H1 (cell line): ENCODE results near the gene KLHL18. TPM values are rescaled to one million over a fixed set of nuclear protein-coding genes. Genes with fewer than 3 reads are reported as not detected.

ENCODE experiments used
- CTCF ChIA-PET: fragments of 300-600 bp; sonication (Branson Sonifier 250); formaldehyde crosslinking; loops from one replicate; lab custom pipeline; 2021; ENCODE audit not compliant: partially characterized antibody; lab: Charles Lee
- POLR2A ChIA-PET: fragments of 300-600 bp; sonication (Branson Sonifier 250); formaldehyde crosslinking; loops from one replicate; lab custom pipeline; 2021; ENCODE audit warnings: inconsistent platforms; ENCODE audit not compliant: partially characterized antibody; lab: Charles Lee
- DNase-seq, 2 experiments: peaks; one replicate each; pipeline versions ENCODE4 v3.0.0 to v3.0.0-alpha.2; 2010 to 2022; ENCODE audit warnings: low spot score in 2 of 2, low read depth in 1 of 2, mixed read lengths in 1 of 2
- FAIRE-seq: peaks from 2 replicates; lab custom pipeline; 2011; peaks lifted over from hg19 to GRCh38; lab: Jason Lieb, UNC
- H2AFZ ChIP-seq: 2 replicates; pipeline ENCODE4 v1.8.1; 2012; ENCODE audit warnings: low read length, inconsistent platforms
- H2AK5ac ChIP-seq: 2 replicates; pipeline ENCODE4 v1.6.1; 2013; ENCODE audit warnings: low read depth, low read length
- H2BK120ac ChIP-seq: replicated peaks from 2 replicates; pipeline ENCODE3; 2013; ENCODE audit warnings: low read depth, low read length, inconsistent platforms
- H2BK12ac ChIP-seq: 2 replicates; pipeline ENCODE4 v1.6.1; 2013; ENCODE audit warnings: low read depth, low read length
- H2BK15ac ChIP-seq: 2 replicates; pipeline ENCODE4 v1.6.1; 2013; ENCODE audit warnings: low read length
- H2BK20ac ChIP-seq: 2 replicates; pipeline ENCODE4 v1.6.1; 2013; ENCODE audit warnings: low read length
- H2BK5ac ChIP-seq: 2 replicates; pipeline ENCODE4 v1.6.1; 2013; ENCODE audit warnings: low read depth, low read length
- H3K14ac ChIP-seq: 2 replicates; pipeline ENCODE4 v1.6.1; 2013; ENCODE audit warnings: inconsistent platforms; ENCODE audit not compliant: insufficient read length
- H3K18ac ChIP-seq: 2 replicates; pipeline ENCODE4 v1.6.1; 2013; ENCODE audit warnings: low read length; ENCODE audit errors: extremely low read depth
- H3K23ac ChIP-seq: 2 replicates; pipeline ENCODE4 v1.6.1; 2013; ENCODE audit warnings: inconsistent platforms; ENCODE audit not compliant: insufficient read length
- H3K23me2 ChIP-seq: 2 replicates; pipeline ENCODE4 v1.6.1; 2013; ENCODE audit warnings: low read depth, low read length
- H3K27ac ChIP-seq: 2 replicates; pipeline ENCODE4 v1.6.1; 2011; ENCODE audit warnings: low read depth, low read length, inconsistent platforms
- H3K27me3 ChIP-seq, 4 experiments: replicated peaks in 1 of 4; 1 replicate in 1 of 4; 2 replicates in 3 of 4; pipeline versions ENCODE4 v1.6.1 to v1.8.1; 2011 to 2013; ENCODE audit warnings: low read length in 3 of 4, mild to moderate bottlenecking in 3 of 4, inconsistent platforms in 2 of 4, mixed read lengths in 2 of 4, moderate library complexity in 1 of 4; ENCODE audit not compliant: control insufficient read depth in 3 of 4, insufficient read depth in 3 of 4; ENCODE audit errors: extremely low read depth in 1 of 4
- H3K36me3 ChIP-seq, 4 experiments: 2 replicates each; pipeline versions ENCODE4 v1.6.1 to v1.8.1; 2011 to 2013; ENCODE audit warnings: mild to moderate bottlenecking in 4 of 4, low read length in 3 of 4, moderate library complexity in 2 of 4, control low read depth in 1 of 4, inconsistent platforms in 1 of 4; ENCODE audit not compliant: insufficient read depth in 4 of 4, control insufficient read depth in 2 of 4
- H3K4ac ChIP-seq: replicated peaks from 2 replicates; pipeline ENCODE3; 2013; ENCODE audit warnings: low read length, low read depth, mixed read lengths, inconsistent platforms; ENCODE audit not compliant: insufficient read length
- H3K4me1 ChIP-seq, 4 experiments: replicated peaks in 1 of 4; 1 replicate in 1 of 4; 2 replicates in 3 of 4; pipeline versions ENCODE4 v1.6.1 to v1.8.1; 2011 to 2013; ENCODE audit warnings: low read length in 3 of 4, inconsistent platforms in 2 of 4, mixed read lengths in 1 of 4; ENCODE audit not compliant: insufficient read depth in 4 of 4, control insufficient read depth in 3 of 4
- H3K4me2 ChIP-seq, 2 experiments: 2 replicates each; pipeline versions ENCODE4 v1.6.1 to v1.8.1; 2011 to 2013; ENCODE audit warnings: low read depth in 2 of 2, low read length in 2 of 2, control low read depth in 1 of 2, inconsistent platforms in 1 of 2, mild to moderate bottlenecking in 1 of 2; ENCODE audit not compliant: insufficient read depth in 1 of 2
- H3K4me3 ChIP-seq, 4 experiments: fragments of 200-600, 300-600 bp in 1 of 4; sonication (generic), shearing (Covaris generic), sonication (Bioruptor Twin) in 1 of 4; 2 replicates each; pipeline versions ENCODE4 v1.5.1 to v1.8.1; 2011 to 2016; ENCODE audit warnings: low read length in 4 of 4, low read depth in 3 of 4, control low read depth in 2 of 4, inconsistent platforms in 2 of 4, mild to moderate bottlenecking in 2 of 4, mixed read lengths in 1 of 4, moderate library complexity in 1 of 4; ENCODE audit not compliant: insufficient read depth in 2 of 4; ENCODE audit errors: extremely low read depth in 1 of 4
- H3K56ac ChIP-seq: replicated peaks from 2 replicates; pipeline ENCODE3; 2013; ENCODE audit warnings: low read depth, mild to moderate bottlenecking, mixed read lengths, low read length, inconsistent platforms; ENCODE audit not compliant: insufficient read length
- H3K79me1 ChIP-seq: 2 replicates; pipeline ENCODE4 v1.6.1; 2013; ENCODE audit warnings: low read depth, low read length, control low read depth
- H3K79me2 ChIP-seq, 2 experiments: 2 replicates each; pipeline versions ENCODE4 v1.6.1 to v1.8.1; 2012 to 2013; ENCODE audit warnings: low read length in 2 of 2, mild to moderate bottlenecking in 2 of 2, inconsistent platforms in 1 of 2; ENCODE audit not compliant: insufficient read depth in 2 of 2, control insufficient read depth in 1 of 2
- H3K9ac ChIP-seq, 4 experiments: replicated peaks in 1 of 4; 1 replicate in 1 of 4; 2 replicates in 3 of 4; pipeline versions ENCODE4 v1.6.1 to v1.8.1; 2011 to 2013; ENCODE audit warnings: low read depth in 3 of 4, low read length in 3 of 4, control low read depth in 2 of 4, mild to moderate bottlenecking in 2 of 4, moderate library complexity in 2 of 4, inconsistent platforms in 1 of 4; ENCODE audit errors: extremely low read depth in 1 of 4
- H3K9me3 ChIP-seq, 2 experiments: 2 replicates each; pipeline versions ENCODE4 v1.6.1 to v1.8.1; 2012 to 2013; ENCODE audit warnings: mild to moderate bottlenecking in 2 of 2, moderate library complexity in 2 of 2, control low read depth in 1 of 2, inconsistent platforms in 1 of 2, low read depth in 1 of 2, low read length in 1 of 2, mixed read lengths in 1 of 2; ENCODE audit not compliant: insufficient read depth in 2 of 2
- H4K20me1 ChIP-seq, 2 experiments: replicated peaks in 1 of 2; 2 replicates each; pipeline versions ENCODE3 to v1.8.1; 2011 to 2013; ENCODE audit warnings: inconsistent platforms in 2 of 2, low read length in 2 of 2, mild to moderate bottlenecking in 1 of 2; ENCODE audit not compliant: insufficient read depth in 2 of 2, control insufficient read depth in 1 of 2
- H4K5ac ChIP-seq: 2 replicates; pipeline ENCODE4 v1.6.1; 2013; ENCODE audit warnings: low read length, low read depth, mixed read lengths, inconsistent platforms; ENCODE audit not compliant: insufficient read length
- H4K8ac ChIP-seq: 2 replicates; pipeline ENCODE4 v1.8.0; 2013; ENCODE audit warnings: mild to moderate bottlenecking, moderate library complexity, low read length, inconsistent platforms; ENCODE audit not compliant: insufficient read depth; ENCODE audit errors: extremely low read depth
- H4K91ac ChIP-seq: replicated peaks from 2 replicates; pipeline ENCODE3; 2013; ENCODE audit warnings: low read length, mixed read lengths, inconsistent platforms; ENCODE audit not compliant: insufficient read length
- BACH1 ChIP-seq: IDR thresholded peaks from 2 replicates; pipeline ENCODE4 v1.6.1; 2012; ENCODE audit warnings: low read length, improper control_type of control experiment
- CBX8 ChIP-seq: fragments of 300-800, 300-1000 bp; sonication (generic); IDR thresholded peaks from 2 replicates; pipeline ENCODE4 v1.7.1; 2016; ENCODE audit warnings: low read depth, low read length, borderline replicate concordance
- CEBPB ChIP-seq: IDR thresholded peaks from 2 replicates; pipeline ENCODE4 v1.6.1; 2012; ENCODE audit warnings: low read depth, low read length
- CHD1 ChIP-seq: IDR thresholded peaks from 2 replicates; pipeline ENCODE4 v1.6.1; 2012; ENCODE audit warnings: low read depth, low read length, improper control_type of control experiment
- KDM4A ChIP-seq: IDR thresholded peaks from one replicate; pipeline ENCODE4 v1.7.1; 2012; ENCODE audit warnings: low read depth, mild to moderate bottlenecking, moderate library complexity, low read length, inconsistent platforms; ENCODE audit not compliant: severe bottlenecking
- MAFK ChIP-seq: IDR thresholded peaks from 2 replicates; pipeline ENCODE4 v1.6.1; 2012; ENCODE audit warnings: low read depth, mild to moderate bottlenecking, improper control_type of control experiment, low read length
- PHF8 ChIP-seq: fragments of 200-600 bp; sonication (generic); conservative IDR thresholded peaks from 2 replicates; pipeline ENCODE4 v1.7.1; 2012; ENCODE audit warnings: low read depth, mild to moderate bottlenecking, inconsistent platforms, low read length, moderate library complexity
- POLR2A ChIP-seq, 2 experiments: IDR thresholded peaks; 1 replicate in 1 of 2; 2 replicates in 1 of 2; pipeline ENCODE4 v1.6.1; 2011; ENCODE audit warnings: low read depth in 2 of 2, low read length in 2 of 2, mild to moderate bottlenecking in 2 of 2; ENCODE audit errors: control extremely low read depth in 1 of 2
- POLR2AphosphoS5 ChIP-seq: IDR thresholded peaks from 2 replicates; pipeline ENCODE4 v1.6.1; 2011; ENCODE audit warnings: low read depth, low read length
- SIN3A ChIP-seq, 2 experiments: IDR thresholded peaks in 1 of 2; conservative IDR thresholded peaks in 1 of 2; 2 replicates each; pipeline ENCODE4 v1.6.1; 2011 to 2012; ENCODE audit warnings: low read length in 2 of 2, improper control_type of control experiment in 1 of 2, low read depth in 1 of 2, mild to moderate bottlenecking in 1 of 2
- SIX5 ChIP-seq: IDR thresholded peaks from 2 replicates; pipeline ENCODE4 v1.6.1; 2011; ENCODE audit warnings: mild to moderate bottlenecking, low read depth, low read length
- SRF ChIP-seq: IDR thresholded peaks from 2 replicates; pipeline ENCODE4 v1.6.1; 2011; ENCODE audit warnings: mild to moderate bottlenecking, low read depth, low read length, moderate library complexity
- TCF12 ChIP-seq: IDR thresholded peaks from 2 replicates; pipeline ENCODE4 v1.6.1; 2011; ENCODE audit warnings: low read depth, mild to moderate bottlenecking, low read length
- WGBS, 2 experiments: shearing (Covaris generic) in 1 of 2; methylation state at CpG; one replicate each; pipeline versions ENCODE4 v1.1.6 to v1.1.7; 2013 to 2015; ENCODE audit warnings: low lambda C conversion rate in 2 of 2, mixed read lengths in 2 of 2, inconsistent platforms in 1 of 2, low coverage in 1 of 2, missing lambda C conversion rate in 1 of 2; ENCODE audit not compliant: insufficient replicate concordance in 2 of 2, insufficient coverage in 1 of 2, insufficient read length in 1 of 2; ENCODE audit errors: extremely low coverage in 1 of 2, missing lambda C conversion rate in 1 of 2; 5-methylcytosine and 5-hydroxymethylcytosine counted together
- polyA plus RNA-seq, 7 experiments: library from polyadenylated mRNA; depleted of rRNA in 3 of 7; stranded (reverse) in 5 of 7; unstranded in 2 of 7; fragments of >200 nt in 5 of 7; fragments of 200-250 nt in 2 of 7; gene quantifications; 1 replicate in 5 of 7; 2 replicates in 1 of 7; 4 replicates in 1 of 7; pipeline versions ENCODE4 v1.2.1 to v1.2.3, GENCODE V29; 2011 to 2013; ENCODE audit warnings: missing spikeins in 2 of 7, mixed read lengths in 2 of 7
- total RNA-seq: library from RNA; stranded (reverse); fragmentation: NEBNext Ultra II Directional; extraction: Animal tissue kit (Norgen Biotek cat#: 25700); gene quantifications from 2 replicates; pipeline ENCODE4 v1.2.1, GENCODE V29; 2021

KLHL18 gene
- total and polyA plus RNA-seq, 2 of the 8 experiments (the other 6 are each of a cell fraction or from before 2014, with no cell fraction given), result 19.9 to 31.7 TPM

GRCh38 chr3:47313341-47314055 lies 30.8 kb downstream of the KLHL18 start:
- no peak overlapping the region for H4K8ac ChIP-seq
- WGBS, 2 experiments, result 83% methylated on average over 1 of the region's 1 CpG; no CpG with 5 or more reads in 1 of the 2 experiments
- ChIA-PET CTCF (interaction anchor here (0.7 to 2.6 kb wide), 8 partner anchors 10 to 404 kb away, joined by 3 to 19 read pairs (median 3); no protein-coding TSS in a partner anchor), POLR2A (interaction anchor here (1.0 to 1.3 kb wide), 4 partner anchors 10 to 31 kb away, joined by 3 to 5 read pairs (median 4); partner anchors contain the start of genes KIF9 and KLHL18)
- H3K27ac ChIP-seq, result no peak overlapping the region
- no peak overlapping the region for H3K56ac ChIP-seq
- no peak overlapping the region for H3K14ac ChIP-seq
- no peak overlapping the region for H4K91ac ChIP-seq
- FAIRE-seq, result no peak
- no peak overlapping the region for H2BK12ac ChIP-seq
- no peak overlapping the region for H3K4me3 ChIP-seq
- no peak overlapping the region for H3K4ac ChIP-seq
- H3K27me3 ChIP-seq, result no peaks in the 10 kb centered on the region
- no peaks in the 10 kb centered on the region for H3K4me1 ChIP-seq
- no peak overlapping the region for H3K23ac ChIP-seq
- H3K9ac ChIP-seq, result no peak overlapping the region
- H3K79me2 ChIP-seq, result peaks cover 0 to 7% of the 10 kb centered on the region in 2 experiments; a peak in 2 of 4 replicates
- H2AFZ ChIP-seq, result no peak overlapping the region
- H4K5ac ChIP-seq, result no peak overlapping the region
- no peak overlapping the region for H2BK15ac ChIP-seq
- peaks cover 0 to 7% of the 10 kb centered on the region in 2 experiments; a peak in 2 of 4 replicates for H3K9me3 ChIP-seq
- H4K20me1 ChIP-seq, result peaks cover 0 to 1% of the 10 kb centered on the region in 2 experiments
- no peak overlapping the region for H3K4me2 ChIP-seq
- peaks cover 0 to 3% (median 0%) of the 10 kb centered on the region in 4 experiments; a peak in 2 of 8 replicates for H3K36me3 ChIP-seq
- H3K79me1 ChIP-seq, result no peaks in the 10 kb centered on the region; the same call in 1 of the 2 replicates
- DNase-seq, result no peak
- H2BK5ac ChIP-seq, result no peak overlapping the region
- H3K23me2 ChIP-seq, result no peaks in the 10 kb centered on the region
- no peak overlapping the region for H2BK120ac ChIP-seq
- H2BK20ac ChIP-seq, result no peak overlapping the region
- no peak overlapping the region for H3K18ac ChIP-seq
- no peak overlapping the region for H2AK5ac ChIP-seq
- no peak for TF ChIP-seq POLR2AphosphoS5
- TF ChIP-seq BACH1, result no peak
- TF ChIP-seq POLR2A (IDR thresholded peaks at IDR 0.05; ENCODE audit: control extremely low read depth in 1 of 2, low read depth in 2 of 2, low read length in 2 of 2), result no peak
- no peak for TF ChIP-seq PHF8
- no peak for TF ChIP-seq CBX8
- TF ChIP-seq SIX5, result no peak
- no peak for TF ChIP-seq CHD1
- TF ChIP-seq SIN3A (conservative IDR thresholded peaks at IDR 0.05 in 1 of 2, IDR thresholded peaks at IDR 0.05 in 1 of 2; ENCODE audit: low read depth in 1 of 2, low read length in 2 of 2), result no peak
- TF ChIP-seq CEBPB, result no peak
- TF ChIP-seq TCF12, result no peak
- TF ChIP-seq KDM4A, result no peak
- TF ChIP-seq MAFK, result no peak
- TF ChIP-seq SRF, result no peak
